ENCODE results near the gene C15orf39. TPM values are rescaled to one million over a fixed set of nuclear protein-coding genes. Genes with fewer than 3 reads are reported as not detected.
"Not testable (repeated sequence)": the region's sequence is repeated elsewhere in the genome, so short reads cannot be mapped to it uniquely, and the experiment has no call there.

Gene C15orf39
- total and polyA plus RNA-seq, 2 donors from 2014 or later = 5.7 to 32.7 TPM

DNA sequence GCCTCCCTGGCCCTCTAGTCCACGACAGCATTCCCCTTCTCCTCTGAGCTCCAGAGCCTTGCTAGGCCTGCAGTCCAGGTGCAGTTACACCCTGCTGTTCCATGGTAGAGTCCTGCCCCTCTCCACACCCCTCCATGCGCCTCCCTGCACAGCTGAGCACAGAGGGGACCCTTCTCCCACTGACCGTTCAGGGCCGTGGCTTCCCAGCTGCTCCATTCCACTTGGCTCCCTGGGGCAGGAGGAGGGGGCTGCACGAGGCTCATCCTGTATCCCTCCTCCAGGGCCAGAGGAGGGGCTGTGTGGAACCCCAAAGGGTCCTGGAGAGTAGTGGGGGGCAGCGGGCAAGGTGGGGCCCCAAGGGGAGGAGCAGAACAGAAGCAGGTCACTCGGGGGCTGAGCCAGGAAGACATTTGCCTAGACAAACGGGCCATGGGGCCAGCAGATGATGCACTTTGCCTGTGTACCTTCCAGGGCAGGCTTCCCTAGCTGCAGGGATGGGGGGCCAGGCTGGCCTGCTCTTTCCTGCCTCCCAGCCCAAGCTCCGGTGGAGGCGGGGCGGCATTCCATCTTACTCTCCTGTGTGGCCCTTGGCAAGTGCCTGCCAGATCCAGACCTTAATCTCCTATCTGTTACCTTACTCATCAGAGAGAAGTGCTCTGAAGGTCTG lies 35.8 kb downstream of the C15orf39 start:
- FAIRE-seq = no peak
- intact Hi-C loops (cut with DNase I) = no loop called here

DNA sequence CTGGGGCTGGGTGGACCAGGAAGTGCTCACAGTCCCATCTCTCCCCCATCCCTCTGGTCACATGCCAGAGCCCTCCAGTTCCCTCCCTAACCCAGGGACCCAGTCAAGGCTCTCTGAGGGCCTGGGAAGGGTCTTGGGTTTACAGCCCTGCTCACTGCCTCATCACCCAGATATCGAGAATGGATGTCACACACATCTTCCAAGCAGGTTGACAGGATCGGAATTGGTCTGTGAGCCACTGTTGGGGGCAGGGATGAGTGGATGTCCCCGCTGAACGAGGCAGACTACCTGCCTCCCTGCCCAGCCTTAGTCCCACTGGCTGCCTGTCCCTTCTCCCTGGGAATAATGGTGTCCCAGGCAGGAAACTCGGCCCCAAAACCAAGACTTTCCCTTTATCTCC lies 36.5 kb downstream of the C15orf39 start:
- intact Hi-C loops (cut with DNase I) = no loop called here
- H3K9me3 ChIP-seq (ENCODE audit: control insufficient read depth in 2 of 3, insufficient read depth in 1 of 3, low read length in 3 of 3) = no peaks in the 10 kb centered on the region
- TF ChIP-seq, protein P1, sequence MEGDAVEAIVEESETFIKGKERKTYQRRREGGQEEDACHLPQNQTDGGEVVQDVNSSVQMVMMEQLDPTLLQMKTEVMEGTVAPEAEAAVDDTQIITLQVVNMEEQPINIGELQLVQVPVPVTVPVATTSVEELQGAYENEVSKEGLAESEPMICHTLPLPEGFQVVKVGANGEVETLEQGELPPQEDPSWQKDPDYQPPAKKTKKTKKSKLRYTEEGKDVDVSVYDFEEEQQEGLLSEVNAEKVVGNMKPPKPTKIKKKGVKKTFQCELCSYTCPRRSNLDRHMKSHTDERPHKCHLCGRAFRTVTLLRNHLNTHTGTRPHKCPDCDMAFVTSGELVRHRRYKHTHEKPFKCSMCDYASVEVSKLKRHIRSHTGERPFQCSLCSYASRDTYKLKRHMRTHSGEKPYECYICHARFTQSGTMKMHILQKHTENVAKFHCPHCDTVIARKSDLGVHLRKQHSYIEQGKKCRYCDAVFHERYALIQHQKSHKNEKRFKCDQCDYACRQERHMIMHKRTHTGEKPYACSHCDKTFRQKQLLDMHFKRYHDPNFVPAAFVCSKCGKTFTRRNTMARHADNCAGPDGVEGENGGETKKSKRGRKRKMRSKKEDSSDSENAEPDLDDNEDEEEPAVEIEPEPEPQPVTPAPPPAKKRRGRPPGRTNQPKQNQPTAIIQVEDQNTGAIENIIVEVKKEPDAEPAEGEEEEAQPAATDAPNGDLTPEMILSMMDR (IDR thresholded peaks at IDR 0.05; ENCODE audit: borderline replicate concordance, extremely low read depth, insufficient read depth) = no peak

More for the DNA sequence above, 35.8 kb downstream of the C15orf39 start:
- no peaks in the 10 kb centered on the region for H3K4me1 ChIP-seq (ENCODE audit: control insufficient read depth in 2 of 3, insufficient read depth in 2 of 3, low read depth in 1 of 3, low read length in 3 of 3)
- no peaks in the 10 kb centered on the region for H3K36me3 ChIP-seq (ENCODE audit: control insufficient read depth in 2 of 3, insufficient read depth in 3 of 3, low read length in 3 of 3)
- H3K9ac ChIP-seq (ENCODE audit: low read length in 3 of 3) = no peak overlapping the region
- H3K27ac ChIP-seq (ENCODE audit: low read depth in 2 of 2, low read length in 2 of 2) = no peak overlapping the region
- TF ChIP-seq, protein P1 (IDR thresholded peaks at IDR 0.05; ENCODE audit: borderline replicate concordance, extremely low read depth, insufficient read depth) = no peak
- no peaks in the 10 kb centered on the region for H3K27me3 ChIP-seq (ENCODE audit: control insufficient read depth, insufficient read depth, low read length)
- peak in 2 of 5 donors; percentile 17 to 58 for DNase-seq
- no peak overlapping the region for H3K4me3 ChIP-seq (ENCODE audit: low read length in 3 of 3)
- H3K9me3 ChIP-seq (ENCODE audit: control insufficient read depth in 2 of 3, insufficient read depth in 1 of 3, low read length in 3 of 3) = no peaks in the 10 kb centered on the region

DNA sequence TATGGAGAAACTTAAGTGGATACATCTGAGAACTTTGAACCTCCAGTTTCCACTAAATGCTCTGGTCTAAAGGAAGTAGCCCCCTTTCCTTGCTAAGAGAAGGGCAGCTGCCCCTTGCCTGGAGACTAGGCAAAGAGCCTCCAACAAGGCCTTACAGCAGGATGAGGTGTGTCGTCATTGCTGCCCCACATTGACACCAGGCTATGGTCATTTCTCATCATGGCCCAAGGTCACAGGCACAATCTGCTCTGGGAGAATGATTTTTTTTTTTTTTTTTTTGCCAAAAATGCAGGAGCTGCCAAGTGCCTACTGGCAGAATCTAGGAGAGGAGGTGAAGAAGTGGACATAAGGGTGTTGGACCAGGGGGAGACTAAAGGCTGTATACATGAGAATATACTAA lies 44.1 kb downstream of the C15orf39 start:
- H3K4me1 ChIP-seq (ENCODE audit: control insufficient read depth in 2 of 3, insufficient read depth in 2 of 3, low read depth in 1 of 3, low read length in 3 of 3); H3K27me3 ChIP-seq (ENCODE audit: control insufficient read depth, insufficient read depth, low read length); intact Hi-C loops (cut with DNase I); H3K36me3 ChIP-seq (ENCODE audit: control insufficient read depth in 2 of 3, insufficient read depth in 3 of 3, low read length in 3 of 3); H3K9ac ChIP-seq (ENCODE audit: low read length in 3 of 3); H3K9me3 ChIP-seq (ENCODE audit: control insufficient read depth in 2 of 3, insufficient read depth in 1 of 3, low read length in 3 of 3); H3K4me3 ChIP-seq (ENCODE audit: low read length in 3 of 3); FAIRE-seq; H3K27ac ChIP-seq (ENCODE audit: low read depth in 2 of 2, low read length in 2 of 2): not testable (repeated sequence)
- DNase-seq = peak in 1 of 5 donors; percentile 0

More for the DNA sequence above, 36.5 kb downstream of the C15orf39 start:
- no peak overlapping the region for H3K4me3 ChIP-seq (ENCODE audit: low read length in 3 of 3)
- no peaks in the 10 kb centered on the region for H3K4me1 ChIP-seq (ENCODE audit: control insufficient read depth in 2 of 3, insufficient read depth in 2 of 3, low read depth in 1 of 3, low read length in 3 of 3)
- H3K27ac ChIP-seq (ENCODE audit: low read depth in 2 of 2, low read length in 2 of 2) = no peak overlapping the region
- H3K36me3 ChIP-seq (ENCODE audit: control insufficient read depth in 2 of 3, insufficient read depth in 3 of 3, low read length in 3 of 3) = no peaks in the 10 kb centered on the region
- no peak for FAIRE-seq
- peak in 2 of 5 donors; percentile 22 to 26 for DNase-seq
- H3K27me3 ChIP-seq (ENCODE audit: control insufficient read depth, insufficient read depth, low read length) = no peaks in the 10 kb centered on the region
- no peak overlapping the region for H3K9ac ChIP-seq (ENCODE audit: low read length in 3 of 3)

DNA sequence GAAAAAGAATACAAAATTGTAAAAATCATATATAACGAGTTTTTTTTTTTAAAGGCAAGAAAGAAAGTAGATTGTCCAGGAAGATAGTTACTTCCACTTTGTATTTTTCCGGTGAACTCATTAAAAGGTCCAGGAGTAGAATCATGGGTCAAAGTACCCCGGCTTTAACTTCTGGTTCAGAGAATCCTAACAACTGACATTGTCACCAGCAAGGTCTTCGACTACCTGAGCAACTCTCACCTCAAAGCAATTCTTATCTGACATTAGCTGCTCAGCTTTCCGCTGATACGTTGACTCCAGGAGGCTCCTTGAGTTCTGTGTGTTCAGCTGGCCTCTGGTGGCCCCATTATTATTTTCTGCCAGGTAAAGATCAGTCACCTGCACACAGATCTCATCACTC lies 47.3 kb downstream of the C15orf39 start:
- H3K27me3 ChIP-seq (ENCODE audit: control insufficient read depth, insufficient read depth, low read length); H3K36me3 ChIP-seq (ENCODE audit: control insufficient read depth in 2 of 3, insufficient read depth in 3 of 3, low read length in 3 of 3); intact Hi-C loops (cut with DNase I); H3K9ac ChIP-seq (ENCODE audit: low read length in 3 of 3); H3K4me3 ChIP-seq (ENCODE audit: low read length in 3 of 3); FAIRE-seq; DNase-seq; H3K4me1 ChIP-seq (ENCODE audit: control insufficient read depth in 2 of 3, insufficient read depth in 2 of 3, low read depth in 1 of 3, low read length in 3 of 3); H3K9me3 ChIP-seq (ENCODE audit: control insufficient read depth in 2 of 3, insufficient read depth in 1 of 3, low read length in 3 of 3); H3K27ac ChIP-seq (ENCODE audit: low read depth in 2 of 2, low read length in 2 of 2): not testable (repeated sequence)

Measured in kidney (tissue), 14 donors.